MM.1S (cell line): ENCODE measurements around the gene KCNK18.

Experiments
- DNase-seq: peaks from one replicate; pipeline ENCODE4 v3.0.0-alpha.2; 2015
- H2AFZ ChIP-seq: fragments of 300-600 bp; sonication (generic); 2 replicates; pipeline ENCODE4 v1.6.0; 2016; ENCODE audit warnings: antibody characterized with exemption, low read length
- H3F3A ChIP-seq: fragments of 300-600 bp; sonication (generic); 2 replicates; pipeline ENCODE4 v1.6.1; 2016; ENCODE audit warnings: mild to moderate bottlenecking, antibody characterized with exemption, low read length, moderate library complexity, mixed read lengths; ENCODE audit not compliant: insufficient read depth
- H3K27ac ChIP-seq: fragments of 300-600 bp; sonication (generic); 2 replicates; pipeline ENCODE4 v1.5.1; 2016; ENCODE audit warnings: mild to moderate bottlenecking, low read length
- H3K27me3 ChIP-seq: fragments of 300-600 bp; sonication (generic); replicated peaks from 2 replicates; pipeline ENCODE4 v1.6.0; 2016; ENCODE audit warnings: low read length; ENCODE audit not compliant: insufficient read depth
- H3K36me3 ChIP-seq: fragments of 300-600 bp; sonication (generic); replicated peaks from 2 replicates; pipeline ENCODE4 v1.6.1; 2016; ENCODE audit warnings: mild to moderate bottlenecking, low read length, mixed read lengths; ENCODE audit not compliant: insufficient read depth
- H3K4me1 ChIP-seq: fragments of 300-600 bp; sonication (generic); 2 replicates; pipeline ENCODE4 v1.6.1; 2016; ENCODE audit warnings: low read length, mixed read lengths
- H3K4me2 ChIP-seq: fragments of 300-600 bp; sonication (generic); 2 replicates; pipeline ENCODE4 v1.6.0; 2016; ENCODE audit warnings: low read depth, low read length
- H3K4me3 ChIP-seq: fragments of 300-600 bp; sonication (generic); 2 replicates; pipeline ENCODE4 v1.5.1; 2016; ENCODE audit warnings: low read length, mixed read lengths
- H3K79me2 ChIP-seq: fragments of 300-600 bp; sonication (generic); 2 replicates; pipeline ENCODE4 v1.6.1; 2016; ENCODE audit warnings: mixed run types, low read length, mixed read lengths
- H3K9ac ChIP-seq: fragments of 300-600 bp; sonication (generic); 2 replicates; pipeline ENCODE4 v1.6.1; 2016; ENCODE audit warnings: low read length, mixed read lengths
- H3K9me2 ChIP-seq: fragments of 300-600 bp; sonication (generic); replicated peaks from 2 replicates; pipeline ENCODE4 v1.6.1; 2016; ENCODE audit warnings: mild to moderate bottlenecking, low read length, mixed read lengths; ENCODE audit not compliant: insufficient read depth
- H3K9me3 ChIP-seq: fragments of 300-600 bp; sonication (generic); replicated peaks from 2 replicates; pipeline ENCODE4 v1.6.1; 2016; ENCODE audit warnings: mild to moderate bottlenecking, low read length, mixed read lengths; ENCODE audit not compliant: insufficient read depth
- H4K20me1 ChIP-seq: fragments of 300-600 bp; sonication (generic); 2 replicates; pipeline ENCODE4 v1.6.1; 2016; ENCODE audit warnings: mild to moderate bottlenecking, low read length, moderate library complexity, mixed read lengths; ENCODE audit not compliant: insufficient read depth
- CTCF ChIP-seq: fragments of 300-600 bp; sonication (generic); IDR thresholded peaks from 2 replicates; pipeline ENCODE4 v1.5.1; 2016; ENCODE audit warnings: antibody characterized with exemption, low read length, mixed read lengths
- EZH2 ChIP-seq: fragments of 300-600 bp; sonication (generic); optimal IDR thresholded peaks from 2 replicates; pipeline ENCODE3; 2017; ENCODE audit warnings: low read depth, mild to moderate bottlenecking, antibody characterized with exemption, low read length, mixed read lengths
- EZH2phosphoT487 ChIP-seq: fragments of 300-600 bp; sonication (generic); IDR thresholded peaks from 2 replicates; pipeline ENCODE4 v1.6.1; 2018; ENCODE audit warnings: antibody characterized with exemption, low read length

KCNK18 gene

GRCh38 chr10:117255835-117256460, 58.7 kb downstream of the KCNK18 start:
- Histone ChIP-seq H3K79me2 (no peaks in the 10 kb centered on the region), H3K36me3 (no peaks in the 10 kb centered on the region), H3K4me2 (no peak overlapping the region), H2AFZ (no peak overlapping the region), H3K9ac (no peak overlapping the region), H3F3A (no peaks in the 10 kb centered on the region), H3K4me1 (no peaks in the 10 kb centered on the region), H3K27ac (no peak overlapping the region), H3K4me3 (no peak overlapping the region), H4K20me1 (no peaks in the 10 kb centered on the region), H3K9me3 (no peaks in the 10 kb centered on the region), H3K9me2 (no peaks in the 10 kb centered on the region), H3K27me3 (no peaks in the 10 kb centered on the region)
- no peak for TF ChIP-seq EZH2phosphoT487
- TF ChIP-seq EZH2: no peak
- TF ChIP-seq CTCF: no peak
- DNase-seq: no peak

- H3K27ac ChIP-seq: no peak overlapping the region
- no peaks in the 10 kb centered on the region for H3K79me2 ChIP-seq
- no peaks in the 10 kb centered on the region for H4K20me1 ChIP-seq
- DNase-seq: no peak
- H3K9ac ChIP-seq: no peak overlapping the region
- no peaks in the 10 kb centered on the region for H3K9me3 ChIP-seq
- no peaks in the 10 kb centered on the region for H3K4me1 ChIP-seq
- no peak overlapping the region for H3K4me3 ChIP-seq
- no peak overlapping the region for H2AFZ ChIP-seq
- H3K9me2 ChIP-seq: no peaks in the 10 kb centered on the region
- H3K4me2 ChIP-seq: no peak overlapping the region
- no peaks in the 10 kb centered on the region for H3K36me3 ChIP-seq
- no peaks in the 10 kb centered on the region for H3K27me3 ChIP-seq
- no peaks in the 10 kb centered on the region for H3F3A ChIP-seq
- no peak for TF ChIP-seq CTCF
- TF ChIP-seq EZH2phosphoT487: no peak
- TF ChIP-seq EZH2: no peak
Observed at GRCh38 chr10:117256910-117257309, 59.6 kb downstream of the KCNK18 start.

- H3F3A ChIP-seq: no peaks in the 10 kb centered on the region
- H3K36me3 ChIP-seq: no peaks in the 10 kb centered on the region
- no peak for TF ChIP-seq EZH2
- no peak for TF ChIP-seq CTCF
- H3K79me2 ChIP-seq: no peaks in the 10 kb centered on the region
- H3K9me2 ChIP-seq: no peaks in the 10 kb centered on the region
- H3K4me3 ChIP-seq: no peak overlapping the region
- no peak overlapping the region for H2AFZ ChIP-seq
- no peak overlapping the region for H3K4me2 ChIP-seq
- no peaks in the 10 kb centered on the region for H3K4me1 ChIP-seq
- no peak for DNase-seq
- no peaks in the 10 kb centered on the region for H3K27me3 ChIP-seq
- H3K9me3 ChIP-seq: no peaks in the 10 kb centered on the region
- H3K27ac ChIP-seq: no peak overlapping the region
- H4K20me1 ChIP-seq: no peaks in the 10 kb centered on the region
- H3K9ac ChIP-seq: no peak overlapping the region
Observed at GRCh38 chr10:117257721-117258120, 60.4 kb downstream of the KCNK18 start.
